HT1080 (cell line): Measurements from ENCODE around the gene ZNF280B. TPM values are rescaled to one million over a fixed set of nuclear protein-coding genes. Genes with fewer than 3 reads are reported as not detected.
"Not testable (repeated sequence)": the region's sequence is repeated elsewhere in the genome, so short reads cannot be mapped to it uniquely, and the experiment has no call there.

Source experiments
- DNase-seq: peaks from one replicate; pipeline ENCODE4 v3.0.0-alpha.2; 2015; ENCODE audit warnings: low read depth
- total RNA-seq: library from RNA; depleted of rRNA; stranded (reverse); fragments of >200 nt; shearing (Covaris generic); gene quantifications from 2 replicates; pipeline ENCODE4 v1.2.3, GENCODE V29; 2014

ZNF280B gene
- total RNA-seq, 1 experiment from 2014 or later = 2.1 TPM

DNA sequence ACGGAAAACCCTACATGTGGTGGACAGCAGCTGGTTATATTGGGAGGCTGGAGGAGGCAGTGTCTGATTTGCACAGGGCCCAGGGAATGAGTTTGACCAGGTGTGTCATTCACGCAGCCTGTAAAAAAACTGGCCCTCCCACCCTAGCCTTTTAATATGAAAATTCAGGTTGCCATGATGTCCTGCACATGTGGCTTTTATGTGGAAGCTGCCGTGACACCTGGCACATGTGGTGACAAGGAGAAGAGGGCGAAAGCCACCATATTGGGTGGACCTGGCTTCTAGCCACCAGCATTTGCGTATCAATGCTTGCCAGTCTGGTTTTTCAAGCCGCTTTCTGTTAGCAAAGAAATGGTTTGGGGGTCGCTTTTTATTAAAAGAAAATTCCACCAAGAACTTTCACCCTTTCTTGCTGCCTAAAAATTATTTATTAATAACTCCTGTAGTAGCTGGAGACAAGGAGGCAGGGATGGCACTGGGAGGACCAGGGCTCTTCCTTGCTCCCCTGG is 43.4 kb downstream of the ZNF280B start:
- DNase-seq = no peak

DNA sequence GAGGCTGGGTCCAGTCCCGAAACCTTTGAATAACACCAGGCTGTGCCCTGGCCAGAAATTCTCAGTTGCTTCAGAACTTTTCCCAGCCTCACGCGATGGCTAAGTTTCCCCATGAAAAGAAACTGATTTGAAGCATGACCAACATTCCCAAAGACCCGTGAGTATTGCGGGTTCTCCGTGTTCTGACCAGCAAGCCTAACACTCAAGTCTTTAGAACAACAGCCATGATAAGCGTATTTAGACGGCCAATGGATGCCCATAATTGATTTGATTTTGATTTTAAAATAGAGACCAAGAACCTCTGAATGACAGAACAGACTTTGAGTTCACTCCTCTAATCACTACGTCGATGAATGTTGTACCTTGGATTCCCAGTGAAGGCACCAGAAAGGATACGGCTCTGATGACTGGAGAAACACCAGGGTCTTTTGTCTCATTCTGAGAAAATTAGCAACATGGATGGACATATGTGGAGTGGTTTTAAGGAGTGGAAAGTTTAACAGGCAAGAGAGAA is 43.9 kb downstream of the ZNF280B start:
- no peak for DNase-seq

DNA sequence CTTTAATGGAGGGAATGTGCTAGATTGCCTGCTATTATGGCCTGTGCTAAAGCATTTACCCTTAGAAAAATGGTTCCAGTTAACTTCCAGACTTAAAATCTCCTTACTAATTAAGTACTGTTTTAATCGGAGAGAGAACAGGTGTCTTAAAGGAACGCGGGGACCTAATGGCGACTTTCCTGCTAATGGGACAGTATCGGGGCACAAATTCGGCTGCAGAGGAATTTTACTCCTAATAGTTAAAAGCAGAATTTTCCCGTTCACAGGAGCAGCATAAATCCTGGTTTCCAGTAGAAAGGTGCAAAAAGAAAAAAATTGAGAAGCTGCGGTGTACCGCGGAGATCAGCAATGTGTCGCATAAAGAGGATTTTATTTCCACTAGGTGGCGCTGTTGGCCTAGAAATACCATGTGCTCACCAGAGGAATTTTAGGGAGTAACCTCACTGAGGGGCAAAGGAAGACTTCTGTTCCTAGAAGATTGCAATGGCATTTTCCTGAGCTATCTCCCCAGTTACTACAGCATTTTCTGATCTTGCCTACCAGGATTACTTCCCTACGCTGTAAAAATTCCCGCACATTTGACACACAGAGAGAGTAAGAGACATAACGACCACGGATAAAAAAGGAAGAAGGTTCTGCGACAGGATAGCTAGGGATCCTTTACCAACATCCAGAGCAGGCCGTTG is 44.5 kb downstream of the ZNF280B start:
- peak; percentile 36 for DNase-seq

DNA sequence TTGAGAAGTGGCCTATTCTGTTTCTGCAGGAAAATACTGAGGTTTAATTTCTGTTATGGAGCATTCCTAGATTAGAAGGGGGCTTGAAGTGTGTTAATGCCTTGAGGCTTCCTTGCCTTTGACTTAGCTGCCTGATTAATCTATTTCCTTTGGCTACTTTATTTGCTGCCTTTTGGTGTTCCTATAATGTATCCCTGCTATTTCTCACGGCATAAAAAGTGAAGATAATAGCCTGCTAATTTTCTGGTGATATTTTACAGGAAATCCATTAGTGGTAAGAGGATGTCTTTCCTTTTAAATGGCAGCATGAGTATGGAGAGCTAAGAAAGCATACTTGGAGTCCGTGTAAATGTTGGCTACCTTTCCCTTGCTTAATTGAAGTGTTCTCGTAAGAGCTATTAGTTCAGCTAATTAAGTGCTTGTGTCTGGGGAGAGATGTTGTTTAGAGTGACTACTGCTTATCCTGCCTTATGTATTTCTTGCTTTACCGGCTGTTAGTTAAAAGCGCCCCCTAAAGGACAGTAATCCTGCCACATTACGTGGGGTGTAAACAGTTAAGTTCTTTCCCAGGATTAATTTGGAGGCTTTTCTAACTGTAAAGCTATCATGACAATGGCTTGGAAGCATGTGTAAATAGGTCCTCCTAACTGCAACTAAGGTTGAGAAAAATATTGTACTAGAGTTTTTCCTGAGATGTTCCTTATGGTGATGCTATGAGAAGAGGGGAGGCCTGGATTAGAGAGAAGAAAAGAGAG is 45.6 kb downstream of the ZNF280B start:
- no peak for DNase-seq

DNA sequence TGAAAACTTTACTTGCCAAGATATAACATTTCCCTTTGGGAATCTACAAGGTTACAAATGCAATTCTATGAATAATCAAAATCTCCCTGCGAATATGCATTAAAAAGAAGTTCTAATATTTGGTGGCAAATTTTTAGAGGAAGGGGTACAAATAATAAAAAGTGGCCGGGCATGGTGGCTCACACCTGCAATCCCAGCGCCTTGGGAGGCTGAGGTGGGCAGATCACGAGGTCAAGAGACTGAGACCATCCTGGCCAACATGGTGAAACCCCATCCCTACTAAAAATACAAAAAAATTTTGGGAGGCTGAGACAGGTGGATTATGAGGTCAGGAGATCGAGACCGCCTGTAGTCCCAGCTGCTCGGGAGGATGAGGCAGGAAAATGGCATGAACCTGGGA is 47.0 kb downstream of the ZNF280B start:
- DNase-seq = no peak

DNA sequence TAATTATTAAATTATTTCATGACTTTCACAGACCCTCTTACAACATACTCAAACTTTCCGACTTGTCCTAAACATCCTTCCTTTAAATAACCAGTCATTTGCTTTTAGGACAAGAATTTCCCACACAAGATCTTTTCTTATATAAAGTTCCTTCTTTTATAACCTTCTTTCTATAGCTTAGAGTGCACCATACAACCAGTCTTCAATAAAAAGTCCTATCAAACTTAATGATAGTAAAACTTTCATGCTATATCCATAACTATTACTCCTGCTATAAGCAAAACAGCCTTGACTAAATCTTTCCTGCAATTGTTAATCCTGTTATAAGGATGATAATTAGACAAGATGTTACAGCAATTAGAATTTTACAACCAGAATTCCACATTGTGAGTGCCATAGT is 47.4 kb downstream of the ZNF280B start:
- no peak for DNase-seq

DNA sequence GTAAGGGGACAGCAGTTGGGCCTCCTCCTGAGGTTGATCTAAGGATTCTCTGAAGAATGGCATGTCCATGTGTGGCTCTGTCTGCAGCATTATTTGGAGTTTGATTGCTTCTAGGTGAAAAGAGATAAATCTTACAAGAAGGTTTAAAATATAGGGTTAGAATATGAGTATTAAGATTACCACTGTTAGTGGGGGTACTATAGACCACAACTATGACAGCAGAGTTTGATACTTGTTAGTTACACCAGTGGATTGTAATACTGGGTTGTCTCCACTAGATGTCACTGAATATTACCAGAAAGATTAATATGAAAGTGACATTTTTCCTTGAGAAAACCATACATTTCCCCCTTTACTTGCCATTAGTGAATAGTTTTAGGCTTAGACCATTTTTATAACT is 47.9 kb downstream of the ZNF280B start:
- no peak for DNase-seq

DNA sequence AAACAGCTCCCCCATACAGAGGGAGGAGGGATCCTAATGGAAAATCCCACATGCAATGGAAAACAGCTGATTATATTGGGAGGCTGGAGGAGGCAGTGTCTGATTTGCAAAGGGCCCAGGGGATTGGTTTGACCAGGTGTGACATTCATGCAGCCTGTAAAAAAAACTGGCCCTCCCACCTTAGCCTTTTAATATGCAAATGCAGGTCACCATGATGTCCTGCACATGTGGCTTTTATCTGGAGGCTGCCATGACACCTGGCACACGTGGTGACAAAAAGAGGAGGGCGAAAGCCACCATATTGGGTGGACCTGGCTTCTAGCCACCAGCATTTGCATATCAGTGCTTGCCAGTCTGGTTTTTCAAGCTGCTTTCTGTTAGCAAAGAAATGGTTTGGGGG is 48.5 kb downstream of the ZNF280B start:
- DNase-seq = no peak

DNA sequence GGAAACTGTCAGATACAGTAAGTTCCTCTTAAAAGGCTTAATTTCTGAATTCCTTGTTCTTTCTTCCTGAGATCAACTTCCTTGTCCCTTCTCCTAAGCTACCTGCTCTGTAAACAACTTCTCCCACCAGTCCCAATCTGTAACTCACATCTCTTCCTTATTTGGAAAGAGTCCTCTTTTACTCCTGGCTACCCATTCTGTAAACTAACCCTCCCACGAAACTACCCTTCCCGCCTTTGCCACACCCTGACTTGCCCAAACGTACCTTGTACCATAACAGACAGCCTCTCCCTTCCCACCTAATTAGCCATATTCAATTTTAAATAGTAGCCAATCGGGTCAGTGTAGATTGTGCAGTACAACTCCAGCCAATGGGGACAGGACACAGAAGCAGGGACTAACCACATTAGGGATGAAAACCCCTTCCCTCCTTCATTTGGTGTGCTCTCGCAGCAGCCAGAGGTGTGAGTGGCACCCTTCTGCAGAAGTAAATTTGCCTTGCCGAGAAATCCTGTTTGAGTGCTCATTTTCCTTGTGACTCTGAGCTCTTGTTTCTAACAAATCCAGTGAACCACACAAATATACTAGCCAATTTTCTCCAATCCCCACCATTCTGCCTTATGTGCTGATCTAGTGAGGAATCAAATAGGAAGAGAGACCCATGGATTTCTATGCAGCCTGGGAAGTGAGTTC is 49.5 kb downstream of the ZNF280B start:
- no peak for DNase-seq

DNA sequence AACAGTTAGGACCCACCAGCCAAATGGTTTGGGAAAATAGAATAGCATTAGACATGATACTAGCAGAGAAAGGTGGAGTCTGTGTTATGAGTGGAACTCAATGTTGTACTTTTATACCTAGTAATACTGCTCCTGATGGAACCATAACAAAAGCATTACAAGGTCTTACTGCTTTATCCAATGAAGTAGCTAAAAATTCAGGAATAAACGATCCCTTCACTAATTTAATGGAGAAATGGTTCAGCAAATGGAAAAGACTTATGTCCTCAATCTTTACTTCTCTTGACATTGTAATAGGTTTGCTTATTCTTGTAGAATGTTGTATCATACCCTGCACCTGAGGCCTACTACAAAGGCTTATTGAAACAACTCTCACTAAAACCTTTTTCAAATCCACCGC is 50.2 kb downstream of the ZNF280B start:
- no peak for DNase-seq

DNA sequence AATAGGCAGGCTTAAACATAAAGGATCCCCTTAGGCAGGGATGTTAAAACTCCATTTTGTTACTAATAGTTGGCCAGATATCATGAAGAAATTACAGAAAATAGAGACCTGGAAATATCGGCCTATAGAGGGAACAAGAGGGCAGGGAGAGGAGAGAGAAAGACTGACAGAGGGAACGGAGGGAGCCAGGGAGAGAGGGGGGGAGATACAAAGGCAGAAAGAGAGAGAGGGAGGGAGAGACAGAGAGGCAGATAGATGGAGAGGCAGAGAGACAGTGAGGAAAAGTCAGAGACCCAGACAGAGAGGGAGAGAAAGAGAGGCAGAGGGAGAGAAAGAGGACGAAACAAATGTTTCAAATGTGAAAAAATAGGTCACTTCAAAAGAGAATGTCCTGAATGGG is 53.5 kb downstream of the ZNF280B start:
- DNase-seq = no peak

DNA sequence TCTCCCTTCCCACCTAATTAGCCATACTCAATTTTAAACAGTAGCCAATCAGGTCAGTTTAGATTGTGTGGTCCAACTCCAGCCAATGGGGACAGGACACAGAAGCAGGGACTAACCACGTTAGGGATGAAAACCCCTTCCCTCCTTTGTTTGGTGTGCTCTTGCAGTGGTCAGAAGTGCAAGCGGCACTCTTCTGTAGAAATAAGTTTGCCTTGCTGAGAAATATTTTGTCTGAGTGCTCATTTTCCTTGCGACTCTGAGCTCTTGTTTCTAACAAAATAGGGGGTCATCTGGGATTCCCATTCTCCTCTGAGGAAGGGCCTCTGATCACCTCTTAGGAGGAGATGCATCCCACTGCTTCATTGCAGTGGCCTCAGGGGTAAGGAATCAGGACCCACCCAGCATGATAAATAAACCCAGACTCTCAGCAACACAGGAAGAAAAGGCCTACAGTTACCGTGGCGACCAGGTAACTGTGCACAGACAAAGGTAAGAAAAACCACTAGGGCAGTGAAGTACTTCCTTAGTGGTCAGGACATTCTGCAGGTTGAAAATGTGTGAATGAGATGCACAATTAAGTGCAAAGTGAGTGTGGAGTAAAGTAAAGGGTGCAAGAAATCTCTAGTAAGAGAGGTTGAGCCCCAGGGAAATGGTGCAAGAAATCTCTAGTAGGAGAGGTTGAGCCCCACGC is 55.4 kb downstream of the ZNF280B start:
- DNase-seq = no peak

DNA sequence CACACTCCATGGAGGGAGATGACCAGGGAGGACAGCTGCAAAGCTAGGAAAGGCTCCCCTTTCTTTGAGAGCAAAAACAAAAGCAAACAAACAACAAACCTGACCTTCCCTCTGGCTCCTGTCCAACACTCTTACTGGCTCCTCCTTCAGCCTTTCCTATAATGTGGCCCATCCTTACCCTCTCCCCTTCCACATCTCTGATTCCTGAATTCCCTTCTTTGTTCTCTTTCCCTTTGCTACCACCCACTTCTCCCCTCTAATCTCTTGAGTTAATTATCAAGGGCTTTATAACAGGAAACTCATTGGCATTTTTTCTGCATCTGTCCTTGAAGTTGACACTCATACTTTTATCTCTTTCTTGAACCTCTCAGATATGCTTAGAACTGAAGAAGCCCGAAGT is 56.3 kb downstream of the ZNF280B start:
- no peak for DNase-seq

DNA sequence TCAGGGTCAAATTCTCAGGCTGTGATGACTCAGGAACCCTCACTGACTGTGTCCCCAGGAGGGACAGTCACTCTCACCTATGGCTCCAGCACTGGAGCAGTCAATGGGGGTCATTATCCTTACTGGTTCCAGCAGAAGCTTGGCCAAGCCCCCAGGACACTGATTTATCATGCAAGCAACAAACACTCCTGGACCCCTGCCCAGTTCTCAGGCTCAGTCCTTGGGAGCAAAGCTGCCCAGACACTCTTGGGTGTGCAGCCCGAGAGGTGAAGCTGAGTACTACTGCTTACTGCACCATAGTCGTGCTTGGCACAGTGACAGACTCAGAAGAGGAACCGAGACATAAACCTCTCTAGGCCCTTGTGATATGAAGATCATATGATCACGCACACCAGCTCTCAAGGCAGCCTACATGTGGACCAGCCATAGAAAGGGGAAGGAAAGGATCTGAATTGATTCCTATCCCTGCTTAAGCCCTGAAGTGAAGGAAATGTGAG is 58.2 kb downstream of the ZNF280B start:
- DNase-seq = no peak

DNA sequence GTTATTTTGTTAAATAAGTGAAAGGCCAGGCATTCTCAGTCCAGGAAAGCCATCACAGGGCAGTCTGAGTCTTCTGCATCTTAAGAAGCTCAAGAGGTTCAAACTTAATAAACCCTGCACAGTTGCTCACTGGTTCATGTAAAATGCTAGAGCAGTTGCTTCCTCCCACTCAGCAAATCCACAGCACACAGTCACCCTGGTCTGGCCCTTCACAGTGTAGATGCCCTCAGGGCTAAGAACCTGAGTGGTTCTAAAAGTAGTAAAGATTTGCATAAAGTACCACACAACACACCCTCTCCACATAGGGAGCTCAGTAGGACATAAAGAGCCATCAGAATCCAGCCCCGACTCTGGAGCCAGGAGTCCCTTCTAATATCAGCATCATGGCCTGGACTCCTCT is 58.7 kb downstream of the ZNF280B start:
- no peak for DNase-seq

DNA sequence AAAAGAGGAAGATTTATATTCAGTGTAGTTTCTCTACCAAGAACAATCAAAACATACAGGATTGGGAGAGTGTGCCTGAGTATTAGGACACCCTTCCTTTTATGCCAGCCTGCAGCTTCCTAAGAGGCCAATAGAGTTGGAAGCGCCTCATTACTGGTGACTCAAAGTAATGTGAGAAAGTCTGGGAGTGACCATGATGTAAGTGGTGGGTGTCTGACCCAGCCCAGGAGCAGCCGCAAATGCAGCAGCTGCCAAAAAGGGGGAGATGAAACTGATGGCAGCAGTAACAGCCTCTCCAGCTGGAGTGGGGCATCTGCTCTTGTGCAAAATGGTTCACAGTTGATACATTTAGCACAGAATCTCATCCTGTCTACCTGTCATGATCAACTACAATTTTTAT is 62.0 kb downstream of the ZNF280B start:
- peak; percentile 28 for DNase-seq

DNA sequence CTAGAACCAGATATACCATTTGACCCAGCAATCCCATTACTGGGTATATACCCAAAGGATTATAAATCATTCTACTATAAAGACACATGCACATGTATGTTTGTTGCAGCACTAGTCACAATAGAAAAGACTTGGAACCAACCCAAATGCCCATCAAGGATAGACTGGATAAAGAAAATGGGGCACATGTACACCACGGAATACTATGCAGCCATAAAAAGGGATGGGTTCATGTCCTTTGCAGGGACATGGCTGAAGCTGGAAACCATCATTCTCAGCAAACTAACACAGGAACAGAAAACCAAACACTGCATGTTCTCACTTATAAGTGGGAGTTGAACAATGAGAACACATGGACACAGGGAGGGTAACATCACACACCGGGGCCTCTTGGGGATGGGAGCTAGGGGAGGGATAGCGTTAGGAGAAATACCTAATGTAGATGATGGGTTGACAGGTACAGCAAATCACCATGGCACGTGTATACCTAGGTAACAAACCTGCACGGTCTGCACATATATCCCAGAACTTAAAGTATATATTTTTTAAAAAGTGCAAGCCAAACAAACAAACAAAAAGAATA is 64.4 kb downstream of the ZNF280B start:
- not testable (repeated sequence) for DNase-seq

DNA sequence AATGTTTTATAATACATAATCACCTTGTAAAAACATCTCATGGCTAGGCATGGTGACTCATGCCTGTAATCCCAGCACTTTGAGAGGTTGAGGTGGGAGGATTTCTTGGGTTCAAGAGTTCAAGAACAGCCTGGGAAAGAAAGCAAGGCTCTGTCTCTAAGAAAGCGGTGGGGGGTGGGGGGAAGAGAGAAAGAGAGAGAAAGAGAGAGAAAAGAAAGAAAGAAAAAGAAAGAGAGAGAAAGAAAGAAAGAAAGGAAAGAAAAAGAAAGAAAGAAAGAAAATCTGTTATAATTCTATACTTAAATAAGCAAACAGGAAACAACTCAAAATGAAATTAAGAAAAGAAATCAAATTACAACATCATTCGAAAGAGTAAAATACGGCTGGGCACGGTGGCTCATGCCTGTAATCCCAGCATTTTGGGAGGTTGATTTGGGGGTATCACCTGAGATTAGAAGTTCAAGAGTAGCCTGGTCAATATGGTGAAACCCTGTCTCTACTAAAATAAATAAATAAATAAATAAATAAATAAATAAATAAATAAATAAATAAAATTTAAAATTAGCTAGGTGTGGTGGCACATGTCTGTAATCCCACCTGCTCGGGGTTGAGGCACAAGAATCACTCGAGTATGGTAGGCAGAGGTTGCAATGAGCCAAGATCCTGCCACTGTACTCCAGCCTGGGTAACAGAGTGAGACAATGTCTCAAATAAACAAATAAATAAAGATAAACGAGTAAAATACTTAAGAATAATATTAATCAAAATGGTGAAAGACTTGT is 65.4 kb downstream of the ZNF280B start:
- DNase-seq = no peak

DNA sequence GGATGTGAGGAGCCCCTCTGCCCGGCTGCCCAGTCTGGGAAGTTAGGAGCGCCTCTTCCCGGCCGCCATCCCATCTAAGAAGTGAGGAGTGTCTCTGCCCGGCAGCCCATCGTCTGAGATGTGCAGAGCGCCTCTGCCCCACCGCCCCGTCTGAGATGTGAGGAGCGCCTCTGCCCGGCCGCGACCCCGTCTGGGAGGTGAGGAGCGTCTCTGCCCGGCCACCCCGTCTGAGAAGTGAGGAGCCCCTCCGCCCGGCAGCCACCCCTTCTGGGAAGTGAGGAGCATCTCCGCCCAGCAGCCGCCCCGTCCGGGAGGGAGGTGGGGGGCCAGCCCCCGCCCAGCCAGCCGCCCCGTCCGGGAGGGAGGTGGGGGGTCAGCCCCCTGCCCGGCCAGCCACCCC is 66.9 kb downstream of the ZNF280B start:
- not testable (repeated sequence) for DNase-seq

DNA sequence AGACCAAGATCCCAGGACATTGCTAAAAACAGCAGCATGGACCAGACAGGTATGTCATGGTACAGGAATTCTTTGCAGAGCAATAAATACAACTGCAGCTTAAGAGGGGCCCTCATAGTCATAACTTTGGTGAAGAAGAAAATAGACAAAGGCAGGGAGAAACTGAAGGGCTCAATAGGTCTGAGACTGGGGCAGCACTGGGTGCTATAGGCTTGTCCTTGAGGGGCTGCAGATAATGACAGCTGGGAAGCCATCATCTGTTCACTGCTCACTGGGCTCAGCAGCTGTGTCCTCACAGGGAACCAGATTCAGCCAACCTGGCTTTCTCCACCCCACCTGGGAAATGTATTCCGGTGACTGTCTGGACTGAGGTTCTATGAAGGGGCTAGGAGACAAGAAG is 68.4 kb downstream of the ZNF280B start:
- no peak for DNase-seq
